Mesangial cell (primary cell): ENCODE data around the gene TNFAIP3. TPM values are rescaled to one million over a fixed set of nuclear protein-coding genes. Genes with fewer than 3 reads are reported as not detected.

Source experiments
- total RNA-seq: library from RNA; depleted of rRNA; stranded (reverse); fragments of >200 nt; gene quantifications from 2 replicates; pipeline ENCODE4 v1.2.3, GENCODE V29; 2015

TNFAIP3 gene
- total RNA-seq, result 17.0 and 23.6 TPM in 2 replicates

GRCh38 chr6:137866914-137867684 is at the start of gene TNFAIP3:
TSS of gene TNFAIP3 (plus strand) at chr6:137867259. CDS start at chr6:137871228, 3,969 bp downstream.

Other genes with a start within 250 kb of the TNFAIP3 start
- gene PERP, start 240.2 kb downstream of the TNFAIP3 start, total RNA-seq, result 41.5 and 43.3 TPM in 2 replicates